ENCODE data around the gene NT5C1A.

GRCh38 chr1:39704757-39705156 lies 32.9 kb upstream of the NT5C1A start:
- TF ChIP-seq, protein P1, sequence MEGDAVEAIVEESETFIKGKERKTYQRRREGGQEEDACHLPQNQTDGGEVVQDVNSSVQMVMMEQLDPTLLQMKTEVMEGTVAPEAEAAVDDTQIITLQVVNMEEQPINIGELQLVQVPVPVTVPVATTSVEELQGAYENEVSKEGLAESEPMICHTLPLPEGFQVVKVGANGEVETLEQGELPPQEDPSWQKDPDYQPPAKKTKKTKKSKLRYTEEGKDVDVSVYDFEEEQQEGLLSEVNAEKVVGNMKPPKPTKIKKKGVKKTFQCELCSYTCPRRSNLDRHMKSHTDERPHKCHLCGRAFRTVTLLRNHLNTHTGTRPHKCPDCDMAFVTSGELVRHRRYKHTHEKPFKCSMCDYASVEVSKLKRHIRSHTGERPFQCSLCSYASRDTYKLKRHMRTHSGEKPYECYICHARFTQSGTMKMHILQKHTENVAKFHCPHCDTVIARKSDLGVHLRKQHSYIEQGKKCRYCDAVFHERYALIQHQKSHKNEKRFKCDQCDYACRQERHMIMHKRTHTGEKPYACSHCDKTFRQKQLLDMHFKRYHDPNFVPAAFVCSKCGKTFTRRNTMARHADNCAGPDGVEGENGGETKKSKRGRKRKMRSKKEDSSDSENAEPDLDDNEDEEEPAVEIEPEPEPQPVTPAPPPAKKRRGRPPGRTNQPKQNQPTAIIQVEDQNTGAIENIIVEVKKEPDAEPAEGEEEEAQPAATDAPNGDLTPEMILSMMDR (IDR thresholded peaks at IDR 0.05; ENCODE audit: low read length) = no peak
- TF ChIP-seq EZH2 (IDR thresholded peaks at IDR 0.05; ENCODE audit: borderline replicate concordance, low read length) = no peak
